GM23338 (cell line): Measurements from ENCODE around the gene PLPPR2.

Source experiments
- CTCF ChIP-seq, 2 experiments: fragments of 200-600 bp in 1 of 2; sonication (generic) in 1 of 2; conservative IDR thresholded peaks; 2 replicates each; pipeline versions ENCODE4 v1.5.1 to v1.6.1; 2016 to 2017; ENCODE audit warnings: antibody characterized with exemption in 2 of 2, low read depth in 2 of 2, mild to moderate bottlenecking in 2 of 2, moderate library complexity in 1 of 2
- EZH2 ChIP-seq: fragments of 200-600 bp; sonication (generic); IDR thresholded peaks from one replicate; pipeline ENCODE4 v1.8.0; 2017; ENCODE audit warnings: antibody characterized with exemption, mild to moderate bottlenecking, low read depth; ENCODE audit not compliant: unreplicated experiment
- EZH2phosphoT487 ChIP-seq: fragments of 200-600 bp; sonication (generic); IDR thresholded peaks from one replicate; pipeline ENCODE4 v1.8.1; 2018; ENCODE audit warnings: antibody characterized with exemption; ENCODE audit not compliant: unreplicated experiment
- JUNB ChIP-seq: IDR thresholded peaks from one replicate; pipeline ENCODE4 v1.6.1; 2016; ENCODE audit warnings: antibody characterized with exemption; ENCODE audit not compliant: unreplicated experiment
- POLR2AphosphoS5 ChIP-seq: IDR thresholded peaks from 2 replicates; pipeline ENCODE4 v1.6.1; 2016; ENCODE audit warnings: antibody characterized with exemption, low read depth
- ZNF331 ChIP-seq: fragments of 250-450 bp; sonication (Bioruptor Pico); IDR thresholded peaks from 2 replicates; pipeline ENCODE4 v1.5.0; 2020; ENCODE audit warnings: low read depth, mild to moderate bottlenecking, moderate library complexity

- TF ChIP-seq CTCF (conservative IDR thresholded peaks at IDR 0.05; ENCODE audit: low read depth in 2 of 2) (no peak), EZH2phosphoT487 (no peak), JUNB (no peak), EZH2 (no peak), ZNF331 (CRISPR knock-in tag) (no peak), POLR2AphosphoS5 (no peak)
Measured at GRCh38 chr19:11401808-11402543, 46.7 kb downstream of the PLPPR2 start.
